Measurements from ENCODE around the gene KRT33A. TPM values are rescaled to one million over a fixed set of nuclear protein-coding genes. Genes with fewer than 3 reads are reported as not detected.
"Not testable (repeated sequence)": the region's sequence is repeated elsewhere in the genome, so short reads cannot be mapped to it uniquely, and the experiment has no call there.

The KRT33A gene
- not detected for total RNA-seq

DNA sequence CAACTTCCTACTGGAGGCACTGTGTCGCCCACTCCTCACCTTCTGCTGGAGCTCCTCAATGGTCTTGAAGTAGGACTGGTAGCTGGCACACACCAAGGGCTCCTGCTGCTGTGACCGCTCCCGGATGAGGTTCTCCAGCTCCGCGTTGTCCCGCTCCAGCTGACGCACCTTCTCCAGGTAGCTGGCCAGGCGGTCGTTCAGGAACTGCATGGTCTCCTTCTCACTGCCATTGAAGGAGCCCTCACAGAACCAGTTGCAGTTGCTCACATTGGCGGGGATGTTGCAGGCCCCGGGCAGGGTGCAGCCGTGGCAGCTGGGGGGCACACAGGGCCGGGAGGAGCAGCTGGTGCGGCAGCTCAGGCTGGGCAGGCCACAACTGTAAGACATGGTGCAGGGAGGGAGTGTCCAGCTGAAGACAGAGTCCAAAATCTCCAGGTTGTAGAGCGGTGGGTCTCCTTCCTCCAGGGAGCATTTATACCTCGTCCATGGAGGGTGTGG is at the start of gene KRT33A:
Gene KRT33A (minus strand): TSS at position 448 of the 498 bp plus-strand sequence. CDS start 61 bp downstream, at position 387.
- H3K9me3 Mint-ChIP-seq (ENCODE audit: insufficient read depth); POLR2A ChIA-PET; H3K27ac Mint-ChIP-seq: not testable (repeated sequence)

DNA sequence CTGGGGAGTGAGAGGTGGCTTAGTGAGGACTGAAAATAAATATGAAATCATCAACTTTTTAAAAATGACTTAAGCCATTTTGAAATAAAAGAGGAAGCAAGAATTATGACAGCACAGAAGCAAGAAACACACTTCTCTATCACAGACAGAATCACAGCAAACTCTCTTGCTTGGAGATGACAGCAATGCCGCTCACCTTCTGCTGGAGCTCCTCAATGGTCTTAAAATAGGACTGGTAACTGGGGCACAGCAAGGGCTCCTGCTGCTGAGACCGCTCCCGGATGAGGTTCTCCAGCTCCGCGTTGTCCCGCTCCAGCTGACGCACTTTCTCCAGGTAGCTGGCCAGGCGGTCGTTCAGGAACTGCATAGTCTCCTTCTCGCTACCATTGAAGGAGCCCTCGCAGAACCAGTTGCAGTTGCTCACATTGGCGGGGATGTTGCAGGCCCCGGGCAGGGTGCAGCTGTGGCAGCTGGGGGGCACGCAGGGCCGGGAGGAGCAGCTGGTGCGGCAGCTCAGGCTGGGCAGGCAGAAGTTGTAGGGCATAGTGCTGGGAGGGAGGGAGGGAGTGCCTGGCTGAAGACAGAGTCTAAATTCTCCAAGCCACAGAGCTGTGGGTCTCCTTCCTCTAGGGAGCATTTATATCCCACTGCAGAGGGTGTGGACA is 46.5 kb upstream of the KRT33A start, which contains the start of gene KRT31:
Gene KRT31 (minus strand): TSS at position 613 of the 665 bp plus-strand sequence. CDS start 69 bp downstream, at position 544.
- POLR2A ChIA-PET: no interaction called here

More for the DNA sequence above, at the start of gene KRT33A:
- ATAC-seq; H3K36me3 Mint-ChIP-seq (ENCODE audit: low read depth); DNase-seq; H3K4me3 Mint-ChIP-seq; H3K4me1 Mint-ChIP-seq (ENCODE audit: low read depth): not testable (repeated sequence)
- H3K27me3 Mint-ChIP-seq (ENCODE audit: low read depth): peaks cover 14% of the 10 kb centered on the region
- CTCF ChIA-PET: interaction anchor here (1.2 to 1.8 kb wide), 2 partner anchors 9 to 27 kb away, joined by 3 to 5 read pairs; no protein-coding TSS in a partner anchor

DNA sequence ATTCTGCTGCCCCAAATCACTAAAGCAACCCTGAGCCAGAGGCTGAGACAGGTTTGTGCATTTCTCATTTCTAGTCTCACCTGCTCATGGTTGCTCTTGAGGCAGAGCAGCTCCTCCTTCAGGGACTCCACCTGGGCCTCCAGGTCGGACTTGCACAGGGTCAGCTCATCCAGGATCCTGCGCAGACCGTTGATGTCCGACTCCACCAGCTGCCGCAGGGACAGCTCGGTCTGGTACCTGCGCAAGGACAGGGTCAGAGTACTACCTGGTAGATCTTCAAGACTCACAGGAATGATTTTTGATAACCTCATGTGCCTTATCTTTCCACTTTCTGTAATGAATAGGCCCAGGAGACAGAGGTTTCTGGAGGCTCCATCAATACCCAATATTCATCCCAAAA is 45.7 kb upstream of the KRT33A start:
- Mint-ChIP-seq H3K9me3 (ENCODE audit: insufficient read depth) (no peaks in the 10 kb centered on the region), H3K27me3 (ENCODE audit: low read depth) (peaks cover 2% of the 10 kb centered on the region), H3K36me3 (ENCODE audit: low read depth) (no peaks in the 10 kb centered on the region), H3K4me1 (ENCODE audit: low read depth) (no peaks in the 10 kb centered on the region), H3K27ac (no peak overlapping the region), H3K4me3 (no peak overlapping the region)
- ChIA-PET POLR2A (no interaction called here), CTCF (no interaction called here)
- DNase-seq (no peak), ATAC-seq (no peak)

More for the DNA sequence above, 46.5 kb upstream of the KRT33A start, which contains the start of gene KRT31:
- Mint-ChIP-seq H3K36me3 (ENCODE audit: low read depth) (no peaks in the 10 kb centered on the region), H3K9me3 (ENCODE audit: insufficient read depth) (no peaks in the 10 kb centered on the region), H3K4me3 (no peak within 1 kb of the TSS), H3K4me1 (ENCODE audit: low read depth) (no peaks in the 10 kb centered on the region), H3K27ac (no peak within 1 kb of the TSS), H3K27me3 (ENCODE audit: low read depth) (no peaks in the 10 kb centered on the region)
- ATAC-seq (no peak), DNase-seq (no peak)
- CTCF ChIA-PET: no interaction called here

DNA sequence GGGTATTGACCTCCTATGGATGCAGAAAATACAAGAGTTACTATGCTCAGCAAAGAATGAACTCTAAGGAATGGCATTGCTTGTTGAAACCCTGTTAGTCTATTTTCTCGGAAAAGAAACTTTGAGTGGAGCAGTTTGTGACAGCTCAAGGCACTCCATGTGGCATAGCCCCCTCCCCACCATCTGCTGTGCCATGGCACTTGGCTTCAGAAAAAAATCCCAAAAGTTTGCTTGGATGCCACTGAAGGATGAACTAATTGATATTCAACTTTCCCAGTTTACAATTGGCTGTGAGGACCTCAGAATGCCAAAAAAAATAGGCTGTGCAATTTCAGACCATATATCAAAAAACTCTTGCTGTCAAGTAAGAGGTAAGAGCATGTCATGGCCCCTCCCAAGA is 45.0 kb upstream of the KRT33A start:
- Mint-ChIP-seq H3K4me3 (no peak overlapping the region), H3K27me3 (ENCODE audit: low read depth) (peaks cover 2% of the 10 kb centered on the region), H3K36me3 (ENCODE audit: low read depth) (no peaks in the 10 kb centered on the region), H3K9me3 (ENCODE audit: insufficient read depth) (no peaks in the 10 kb centered on the region), H3K4me1 (ENCODE audit: low read depth) (no peaks in the 10 kb centered on the region), H3K27ac (no peak overlapping the region)
- POLR2A ChIA-PET: interaction anchor here (0.7 kb wide), 1 partner anchor 749 kb away, joined by 3 read pairs; no protein-coding TSS in a partner anchor
- CTCF ChIA-PET: no interaction called here
- DNase-seq (no peak), ATAC-seq (no peak)

DNA sequence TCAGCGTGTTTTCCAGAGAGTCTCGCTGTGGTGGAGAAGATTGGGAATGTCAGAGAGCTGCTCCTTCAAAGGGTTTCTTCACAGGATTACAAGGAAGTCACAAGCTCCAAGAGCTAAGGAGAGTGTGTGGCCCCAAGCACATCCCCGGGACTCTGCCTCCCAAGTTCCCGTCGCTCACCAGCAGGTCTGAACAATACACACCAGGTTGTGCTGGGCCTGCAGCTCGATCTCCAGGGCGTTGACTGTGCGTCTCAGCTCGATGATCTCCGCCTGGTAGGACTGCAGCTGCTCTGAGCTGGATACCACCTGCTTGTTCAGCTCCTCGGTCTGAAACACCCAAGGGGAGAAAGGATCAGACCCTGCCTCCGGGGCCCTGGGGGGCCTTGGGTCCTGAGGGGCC is 44.4 kb upstream of the KRT33A start:
- H3K36me3 Mint-ChIP-seq (ENCODE audit: low read depth); CTCF ChIA-PET; H3K4me1 Mint-ChIP-seq (ENCODE audit: low read depth); DNase-seq; H3K4me3 Mint-ChIP-seq; H3K27me3 Mint-ChIP-seq (ENCODE audit: low read depth); H3K27ac Mint-ChIP-seq; H3K9me3 Mint-ChIP-seq (ENCODE audit: insufficient read depth); ATAC-seq: not testable (repeated sequence)
- POLR2A ChIA-PET: interaction anchor here (0.7 kb wide), 1 partner anchor 748 kb away, joined by 3 read pairs; no protein-coding TSS in a partner anchor

DNA sequence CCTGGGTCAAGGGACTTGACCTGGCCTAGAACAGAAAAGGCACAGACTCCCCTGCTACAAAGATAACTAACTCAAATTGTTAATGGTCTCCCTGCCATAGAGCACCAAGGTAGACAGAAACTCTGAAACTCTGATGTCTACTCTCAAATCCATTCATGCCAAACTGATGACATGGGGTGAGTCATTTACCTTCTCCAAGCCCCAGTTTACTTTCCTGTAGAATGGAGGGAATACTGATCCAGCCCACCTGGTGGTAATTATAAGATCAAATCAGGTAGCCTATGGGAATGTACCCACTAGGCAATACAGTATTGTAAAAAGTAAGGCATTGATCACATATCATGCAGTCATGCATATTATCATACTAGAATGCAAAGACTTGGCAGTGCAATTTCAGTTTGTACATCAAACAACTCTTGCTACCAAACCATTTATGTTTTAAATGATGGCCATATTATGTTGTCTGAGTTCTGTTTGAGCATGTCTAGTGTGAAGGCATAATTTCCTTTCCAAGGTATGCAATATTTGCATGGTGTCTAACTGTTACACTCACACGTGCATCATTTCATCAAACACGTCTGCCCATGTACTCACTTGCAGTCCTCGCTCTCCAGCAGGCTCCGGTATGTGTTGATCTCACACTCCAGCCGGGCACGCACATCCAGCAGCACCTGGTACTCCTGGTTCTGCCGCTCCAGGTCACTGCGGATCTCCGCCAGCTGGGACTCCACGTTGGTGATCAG is 43.8 kb upstream of the KRT33A start:
- Mint-ChIP-seq H3K4me1 (ENCODE audit: low read depth) (no peaks in the 10 kb centered on the region), H3K9me3 (ENCODE audit: insufficient read depth) (no peaks in the 10 kb centered on the region), H3K4me3 (no peak overlapping the region), H3K27me3 (ENCODE audit: low read depth) (peaks cover 4% of the 10 kb centered on the region), H3K27ac (no peak overlapping the region), H3K36me3 (ENCODE audit: low read depth) (no peaks in the 10 kb centered on the region)
- ATAC-seq (no peak), DNase-seq (no peak)
- CTCF ChIA-PET: no interaction called here
- POLR2A ChIA-PET: no interaction called here

DNA sequence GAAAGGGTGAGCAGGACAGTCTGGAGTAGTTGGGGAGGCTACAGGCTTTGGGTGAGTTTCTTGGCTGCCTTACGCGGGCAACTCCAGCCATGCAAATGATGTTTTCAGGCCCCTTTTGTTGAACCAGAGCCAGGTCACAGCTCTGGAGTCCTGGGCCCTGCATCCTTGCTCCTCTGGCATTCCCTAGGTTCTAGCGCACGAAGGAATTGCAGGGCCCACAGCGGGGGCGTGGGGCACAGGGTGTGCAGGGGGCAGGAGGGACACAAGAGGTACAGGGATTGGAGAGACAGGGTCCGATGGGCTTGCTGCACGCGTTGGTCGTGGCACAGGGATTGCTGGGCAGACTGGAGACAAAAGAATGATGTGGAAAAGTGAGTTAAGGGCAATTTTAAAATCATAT is 43.2 kb upstream of the KRT33A start:
- Mint-ChIP-seq H3K36me3 (ENCODE audit: low read depth) (no peaks in the 10 kb centered on the region), H3K9me3 (ENCODE audit: insufficient read depth) (no peaks in the 10 kb centered on the region), H3K4me1 (ENCODE audit: low read depth) (no peaks in the 10 kb centered on the region), H3K4me3 (no peak overlapping the region), H3K27ac (no peak overlapping the region), H3K27me3 (ENCODE audit: low read depth) (peaks cover 6% of the 10 kb centered on the region)
- no peak for ATAC-seq
- DNase-seq: no peak
- POLR2A ChIA-PET: no interaction called here
- CTCF ChIA-PET: no interaction called here

DNA sequence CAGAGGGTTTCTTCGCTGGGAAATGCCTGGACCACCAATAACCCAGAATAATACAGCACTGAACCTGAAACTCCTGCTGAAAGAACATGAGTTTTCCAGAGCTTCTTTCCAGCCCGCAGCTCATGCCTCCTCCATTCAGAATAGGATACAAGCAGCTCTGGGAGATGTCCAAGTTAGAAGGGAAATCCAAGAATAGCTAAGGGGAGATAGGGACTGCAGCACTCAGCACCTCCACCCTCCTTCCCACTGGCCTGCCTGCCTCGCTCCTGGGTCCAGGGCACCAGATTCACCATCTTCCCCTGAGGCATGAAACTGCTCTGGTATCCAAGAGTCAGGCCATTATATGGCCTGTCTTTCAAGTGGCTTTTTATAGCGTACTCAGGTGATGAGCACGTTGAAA is 42.7 kb upstream of the KRT33A start:
- DNase-seq: no peak
- Mint-ChIP-seq H3K27me3 (ENCODE audit: low read depth) (peaks cover 6% of the 10 kb centered on the region), H3K4me3 (no peak overlapping the region), H3K27ac (no peak overlapping the region), H3K4me1 (ENCODE audit: low read depth) (no peaks in the 10 kb centered on the region), H3K36me3 (ENCODE audit: low read depth) (no peaks in the 10 kb centered on the region), H3K9me3 (ENCODE audit: insufficient read depth) (no peaks in the 10 kb centered on the region)
- no peak for ATAC-seq
- ChIA-PET POLR2A (no interaction called here), CTCF (no interaction called here)

DNA sequence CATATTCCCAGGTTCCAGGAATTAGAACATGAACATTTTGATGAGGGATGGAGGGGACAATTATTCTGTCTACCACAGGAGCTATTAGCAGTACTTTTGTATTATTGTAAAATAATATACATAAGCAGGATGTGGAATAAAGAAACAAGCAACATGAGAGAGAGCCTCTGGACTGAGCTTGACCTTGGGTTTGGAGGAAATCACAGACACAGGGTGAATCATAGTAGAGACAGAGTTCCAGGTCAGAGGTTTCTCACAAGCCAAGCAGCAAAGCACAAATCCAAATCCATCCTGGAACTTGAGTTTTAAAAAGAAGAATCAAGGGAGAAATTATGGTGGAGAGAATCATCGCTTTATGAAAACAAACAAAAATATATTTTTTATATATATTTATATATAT is 41.6 kb upstream of the KRT33A start:
- no peak overlapping the region for H3K27ac Mint-ChIP-seq
- H3K9me3 Mint-ChIP-seq (ENCODE audit: insufficient read depth): no peaks in the 10 kb centered on the region
- no peaks in the 10 kb centered on the region for H3K36me3 Mint-ChIP-seq (ENCODE audit: low read depth)
- H3K4me3 Mint-ChIP-seq: no peak overlapping the region
- peaks cover 6% of the 10 kb centered on the region for H3K27me3 Mint-ChIP-seq (ENCODE audit: low read depth)
- no peaks in the 10 kb centered on the region for H3K4me1 Mint-ChIP-seq (ENCODE audit: low read depth)
- CTCF ChIA-PET: no interaction called here
- ATAC-seq: no peak
- POLR2A ChIA-PET: no interaction called here
- no peak for DNase-seq

DNA sequence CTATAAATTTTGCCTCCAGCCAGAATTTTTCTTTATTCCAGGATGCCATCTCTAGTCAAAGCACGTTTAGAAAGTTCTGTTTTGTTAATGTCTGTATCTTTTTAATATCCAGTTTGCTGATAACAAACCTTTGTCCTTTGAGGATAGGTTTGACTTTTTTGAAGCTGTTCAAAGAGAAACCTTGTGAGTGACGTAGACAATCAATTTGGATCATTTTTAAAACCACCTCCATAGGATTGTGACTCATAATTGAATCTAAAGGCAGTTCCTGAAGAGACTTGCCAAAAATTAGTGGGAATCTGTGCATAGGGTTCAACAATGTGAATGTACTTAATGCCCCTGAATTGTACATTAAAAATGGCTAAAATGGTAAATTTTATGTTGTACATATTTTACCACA is 40.9 kb upstream of the KRT33A start:
- Mint-ChIP-seq H3K9me3 (ENCODE audit: insufficient read depth) (no peaks in the 10 kb centered on the region), H3K4me3 (no peak overlapping the region), H3K27ac (no peak overlapping the region), H3K4me1 (ENCODE audit: low read depth) (no peaks in the 10 kb centered on the region), H3K27me3 (ENCODE audit: low read depth) (peaks cover 8% of the 10 kb centered on the region), H3K36me3 (ENCODE audit: low read depth) (peaks cover 2% of the 10 kb centered on the region)
- no peak for ATAC-seq
- CTCF ChIA-PET: interaction anchor here (1.1 to 1.5 kb wide), 3 partner anchors 12 to 69 kb away, joined by 3 to 4 read pairs (median 3); no protein-coding TSS in a partner anchor
- POLR2A ChIA-PET: no interaction called here
- DNase-seq: no peak

DNA sequence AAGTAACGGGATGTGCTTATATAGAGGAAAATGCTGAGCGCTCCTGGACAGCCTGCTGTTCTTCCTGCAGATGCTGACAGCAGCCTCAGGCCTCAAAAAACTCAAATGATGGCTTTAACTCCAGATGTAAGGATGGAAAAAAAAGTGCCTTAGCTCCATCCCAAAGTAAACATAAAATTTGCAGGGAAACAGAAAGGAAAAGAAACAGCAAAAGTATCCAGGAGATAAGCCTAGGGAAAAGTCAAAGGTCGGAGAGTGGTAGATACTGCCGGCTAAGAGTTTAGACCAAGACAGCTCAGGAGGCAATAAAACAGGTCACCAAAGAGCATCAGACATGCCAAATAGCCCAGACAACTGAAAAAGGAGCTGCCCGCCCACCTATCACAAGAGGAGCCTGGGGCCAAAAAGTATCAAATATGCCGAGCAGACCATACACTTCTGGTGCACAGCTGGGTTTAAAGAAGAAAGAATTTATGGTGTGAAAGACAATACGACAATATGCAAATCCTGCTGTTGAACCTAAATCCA is 39.8 kb upstream of the KRT33A start:
- H3K27me3 Mint-ChIP-seq (ENCODE audit: low read depth): peaks cover 9% of the 10 kb centered on the region
- H3K4me3 Mint-ChIP-seq: no peak overlapping the region
- H3K4me1 Mint-ChIP-seq (ENCODE audit: low read depth): no peaks in the 10 kb centered on the region
- peaks cover 3% of the 10 kb centered on the region for H3K36me3 Mint-ChIP-seq (ENCODE audit: low read depth)
- ChIA-PET CTCF (interaction anchor here (1.1 to 1.5 kb wide), 4 partner anchors 9 to 68 kb away, joined by 3 to 4 read pairs (median 4); no protein-coding TSS in a partner anchor), POLR2A (interaction anchor here (0.6 kb wide), 1 partner anchor 840 kb away, joined by 3 read pairs; no protein-coding TSS in a partner anchor)
- no peak for ATAC-seq
- H3K27ac Mint-ChIP-seq: no peak overlapping the region
- no peak for DNase-seq
- no peaks in the 10 kb centered on the region for H3K9me3 Mint-ChIP-seq (ENCODE audit: insufficient read depth)

DNA sequence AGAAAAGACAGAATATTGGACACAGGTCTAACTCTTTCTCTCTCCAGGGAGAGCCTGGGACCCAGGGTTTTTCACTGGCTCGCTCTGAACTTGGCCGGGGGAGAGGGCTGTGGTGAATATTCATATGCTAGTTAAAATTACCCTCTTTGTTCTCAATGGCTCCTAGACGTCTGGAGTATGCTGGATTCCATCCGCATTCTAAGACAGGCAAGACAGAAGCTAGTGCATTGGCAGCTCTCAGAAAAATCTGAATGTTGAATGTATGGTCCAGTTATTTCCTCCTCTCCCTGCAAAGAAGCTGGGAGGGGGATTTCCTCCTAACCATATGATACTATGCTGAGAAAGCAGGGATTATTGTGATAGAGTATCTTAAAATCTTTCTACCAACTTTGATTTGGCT is 37.0 kb upstream of the KRT33A start:
- ChIA-PET CTCF (no interaction called here), POLR2A (no interaction called here)
- Mint-ChIP-seq H3K4me3 (no peak overlapping the region), H3K9me3 (ENCODE audit: insufficient read depth) (no peaks in the 10 kb centered on the region), H3K27me3 (ENCODE audit: low read depth) (peaks cover 12% of the 10 kb centered on the region), H3K27ac (no peak overlapping the region), H3K36me3 (ENCODE audit: low read depth) (peaks cover 3% of the 10 kb centered on the region), H3K4me1 (ENCODE audit: low read depth) (no peaks in the 10 kb centered on the region)
- no peak for DNase-seq
- ATAC-seq: no peak

Data from activated CD8-positive, alpha-beta T cell treated with anti-CD3 and anti-CD28 coated beads, Interleukin-2, amount 10 ng/mL, durations not matched to agents 7 days and 5 days (primary cell).